Medulla oblongata (tissue), 1 donor: ENCODE measurements around the gene BTNL3.
"Not testable (repeated sequence)": the region's sequence is repeated elsewhere in the genome, so short reads cannot be mapped to it uniquely, and the experiment has no call there.

Experiments used
- DNase-seq: peaks from one replicate; pipeline ENCODE4 v3.0.0-alpha.2; 2015; ENCODE audit errors: extremely low spot score

Gene BTNL3

GRCh38 chr5:180988592-180988991 is at the start of gene BTNL3:
Gene BTNL3, plus strand, starts transcription at chr5:180988846. Its CDS starts 183 bp downstream, at chr5:180989029.
- DNase-seq = no peak

- DNase-seq = no peak
Measured at GRCh38 chr5:180950291-180950949, 38.2 kb upstream of the BTNL3 start.

- no peak for DNase-seq
Measured at GRCh38 chr5:180959661-180960060, 29.0 kb upstream of the BTNL3 start.

- DNase-seq = no peak
Measured at GRCh38 chr5:180960209-180960608, 28.4 kb upstream of the BTNL3 start.

- no peak for DNase-seq
Measured at GRCh38 chr5:180969406-180969805, 19.2 kb upstream of the BTNL3 start.

GRCh38 chr5:180970336-180970735 is 18.3 kb upstream of the BTNL3 start:
- DNase-seq = no peak

GRCh38 chr5:180970875-180971274 is 17.8 kb upstream of the BTNL3 start:
- no peak for DNase-seq

GRCh38 chr5:180974612-180975315 is 13.9 kb upstream of the BTNL3 start:
- DNase-seq = no peak

GRCh38 chr5:180975338-180975737 is 13.3 kb upstream of the BTNL3 start:
- no peak for DNase-seq

GRCh38 chr5:180976518-180976917 is 12.1 kb upstream of the BTNL3 start:
- DNase-seq = no peak

GRCh38 chr5:180977852-180978251 is 10.8 kb upstream of the BTNL3 start:
- no peak for DNase-seq

GRCh38 chr5:180982008-180982741 is 6.5 kb upstream of the BTNL3 start:
- DNase-seq = no peak

GRCh38 chr5:180988016-180988415 is 630 bp upstream of the BTNL3 start:
- no peak for DNase-seq

- no peak for DNase-seq
Measured at GRCh38 chr5:180990086-180990881, 1.6 kb downstream of the BTNL3 start.

GRCh38 chr5:180990882-180991242 is 2.2 kb downstream of the BTNL3 start:
- no peak for DNase-seq

- no peak for DNase-seq
Measured at GRCh38 chr5:181001947-181002346, 13.3 kb downstream of the BTNL3 start.

GRCh38 chr5:181005791-181006190 is 17.1 kb downstream of the BTNL3 start:
- no peak for DNase-seq

- DNase-seq = no peak
Measured at GRCh38 chr5:181008136-181008535, 19.5 kb downstream of the BTNL3 start.

- not testable (repeated sequence) for DNase-seq
Measured at GRCh38 chr5:181010018-181010417, 21.4 kb downstream of the BTNL3 start.

GRCh38 chr5:181014654-181015053 is 26.0 kb downstream of the BTNL3 start:
- DNase-seq = not testable (repeated sequence)

GRCh38 chr5:181017448-181017847 is 28.8 kb downstream of the BTNL3 start:
- not testable (repeated sequence) for DNase-seq

GRCh38 chr5:181020688-181021087 is 32.0 kb downstream of the BTNL3 start:
- no peak for DNase-seq
